ENCODE data around the gene TTLL10.
"Not testable (repeated sequence)": the region's sequence is repeated elsewhere in the genome, so short reads cannot be mapped to it uniquely, and the experiment has no call there.

Gene TTLL10

GRCh38 chr1:1141244-1141910 lies 32.3 kb upstream of the TTLL10 start:
- no peak for DNase-seq

DNA sequence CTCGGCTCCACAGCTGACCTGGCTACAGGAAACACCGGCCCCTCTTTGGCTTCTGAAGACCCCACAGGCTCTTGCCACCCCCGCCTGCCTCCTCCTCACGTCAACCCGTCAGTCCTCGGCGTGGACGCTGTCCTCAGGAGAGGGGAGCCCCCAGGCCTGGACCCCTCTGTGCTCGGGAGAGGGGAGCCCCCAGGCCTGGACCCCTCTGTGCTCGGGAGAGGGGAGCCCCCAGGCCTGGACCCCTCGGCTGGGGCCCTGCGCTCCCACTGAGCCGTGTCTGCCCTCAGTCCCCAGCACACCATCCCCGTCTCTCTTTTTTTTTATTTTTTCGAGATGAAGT lies 31.8 kb upstream of the TTLL10 start:
- no peak for DNase-seq

DNA sequence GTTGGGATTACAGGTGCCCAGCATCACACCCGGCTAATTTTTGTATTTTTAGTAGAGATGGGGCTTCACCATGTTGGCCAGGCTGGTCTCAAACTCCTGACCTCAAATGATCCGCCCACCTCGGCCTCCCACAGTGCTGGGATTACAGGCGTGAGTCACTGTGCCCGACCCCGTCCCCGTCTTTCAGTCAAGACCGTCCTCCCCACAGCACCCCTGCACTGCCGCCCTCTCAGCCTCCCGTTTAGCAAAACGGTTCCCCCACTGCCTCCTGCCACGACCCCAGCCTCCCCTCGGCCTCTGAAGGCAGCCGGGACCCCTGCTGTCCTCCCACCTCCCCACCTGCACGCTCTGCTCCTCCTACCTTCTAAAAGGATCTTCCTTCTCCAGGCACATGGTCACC lies 31.3 kb upstream of the TTLL10 start:
- DNase-seq: not testable (repeated sequence)

DNA sequence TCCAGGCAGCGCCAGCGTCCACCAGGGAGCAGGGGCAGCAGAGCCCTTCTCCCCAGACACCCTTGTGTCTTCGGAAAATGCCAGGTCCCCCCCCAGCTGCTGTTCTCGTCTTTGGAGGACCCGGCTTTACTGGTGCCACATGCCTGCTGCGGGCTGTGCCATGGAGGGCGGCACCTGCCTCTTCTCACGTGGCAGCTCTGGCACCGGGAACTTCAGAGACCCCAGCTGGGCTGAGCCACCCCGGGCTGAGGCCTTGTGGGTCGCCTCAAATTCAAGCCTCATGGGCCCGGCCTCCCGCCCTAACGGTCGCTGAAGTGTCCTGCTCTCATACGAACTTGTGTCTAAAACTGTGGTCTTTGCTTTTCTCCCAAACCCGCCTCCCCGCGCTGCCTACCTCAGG lies 30.8 kb upstream of the TTLL10 start:
- DNase-seq: no peak

DNA sequence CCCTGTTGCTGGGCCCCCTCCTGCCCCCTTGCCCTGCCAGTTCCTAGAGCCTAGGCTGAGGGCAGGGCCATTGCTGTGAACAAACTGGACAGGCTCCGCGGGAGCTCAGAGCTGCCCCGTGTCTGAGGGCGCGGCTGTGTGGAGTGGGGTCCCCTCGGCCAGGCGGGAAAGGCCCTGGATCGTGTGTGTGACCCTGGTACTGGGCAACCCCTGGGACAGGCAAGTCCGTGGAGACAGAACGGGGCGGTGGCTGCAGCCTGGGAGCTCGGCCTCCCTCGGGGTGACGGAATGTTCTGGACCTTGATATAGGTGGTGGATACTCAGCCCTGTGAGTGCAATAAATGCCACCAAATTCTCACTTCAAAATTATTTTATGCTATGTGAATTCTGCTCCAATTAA lies 30.0 kb upstream of the TTLL10 start:
- DNase-seq: no peak

DNA sequence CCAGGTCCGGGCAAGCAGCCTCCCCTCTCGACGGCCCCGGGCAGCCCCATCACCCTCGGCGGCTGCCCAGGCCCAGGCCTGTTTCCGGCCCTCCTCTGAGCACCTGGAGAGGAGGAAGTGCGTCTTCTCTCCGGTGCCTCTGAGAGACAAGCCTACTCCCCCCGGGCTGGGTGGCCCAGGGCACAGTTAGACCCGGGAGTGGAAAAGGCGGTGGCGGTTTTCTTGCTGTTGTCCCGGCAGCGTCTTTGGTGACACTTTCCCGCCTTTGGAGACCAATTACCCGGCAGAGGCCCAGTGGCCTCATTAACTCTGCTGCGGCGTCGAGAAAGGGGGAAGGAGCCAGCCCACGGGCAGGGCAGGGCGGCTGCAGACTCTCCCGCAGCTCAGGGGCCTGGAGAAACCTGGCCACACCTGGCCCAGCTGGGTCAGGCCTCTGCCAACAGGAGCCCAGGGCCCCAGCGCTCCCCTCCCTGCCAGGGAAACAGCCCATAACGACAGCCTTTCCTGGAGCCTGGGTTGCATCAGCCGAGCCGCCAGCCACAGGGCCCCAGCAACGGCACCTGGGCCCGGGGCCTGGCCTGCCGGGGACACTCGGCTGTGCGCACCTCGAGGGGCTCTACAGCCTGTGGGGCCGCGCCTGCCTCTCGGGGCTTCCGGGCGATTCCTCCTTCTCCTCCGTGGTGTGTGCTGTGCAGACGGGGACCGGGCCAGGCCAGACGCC lies 29.4 kb upstream of the TTLL10 start:
- DNase-seq: peak; percentile 65 to 80

GRCh38 chr1:1144843-1145546 lies 28.7 kb upstream of the TTLL10 start:
- DNase-seq: no peak

DNA sequence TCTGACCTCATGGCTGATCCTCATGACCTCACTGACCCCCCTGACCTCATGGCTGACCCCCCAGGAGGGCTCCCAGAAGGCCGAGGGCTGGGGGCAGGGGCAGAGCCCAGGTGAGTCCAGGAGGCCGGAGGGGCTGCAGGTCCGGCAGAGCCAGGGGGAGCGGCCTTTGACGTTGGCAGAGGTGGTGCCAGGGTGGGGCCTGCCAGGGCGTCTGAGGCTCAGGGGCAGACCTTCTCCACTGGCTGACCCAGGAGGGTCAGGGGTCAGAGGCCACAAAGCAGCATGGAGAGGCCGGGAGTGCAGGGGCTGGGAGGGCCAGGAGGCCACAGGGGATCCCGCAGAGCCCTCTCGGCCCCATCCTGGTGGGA lies 28.1 kb upstream of the TTLL10 start:
- no peak for DNase-seq

- DNase-seq: no peak
Observed at GRCh38 chr1:1146026-1146425, 27.7 kb upstream of the TTLL10 start.

DNA sequence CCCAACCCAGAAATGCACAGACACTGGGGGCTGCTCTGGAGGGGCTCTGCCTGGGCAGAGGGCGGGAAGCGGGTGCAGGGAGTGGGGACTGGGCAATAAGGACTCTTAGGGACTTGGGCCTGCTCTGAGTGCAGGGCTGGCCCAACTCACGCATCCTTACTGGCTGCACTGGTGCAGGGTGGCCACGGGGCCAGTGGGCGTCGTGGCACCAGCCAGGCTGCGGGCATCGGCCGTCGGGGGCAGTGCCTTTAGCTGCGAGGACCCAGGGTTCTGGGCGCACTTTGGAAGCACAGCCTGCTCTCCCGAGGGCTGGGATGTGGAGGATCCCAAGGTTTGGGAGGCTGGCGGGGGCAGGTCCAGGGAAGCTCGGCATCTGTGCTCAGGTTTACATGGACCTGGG lies 27.1 kb upstream of the TTLL10 start:
- no peak for DNase-seq

GRCh38 chr1:1148061-1148460 lies 25.6 kb upstream of the TTLL10 start:
- no peak for DNase-seq

DNA sequence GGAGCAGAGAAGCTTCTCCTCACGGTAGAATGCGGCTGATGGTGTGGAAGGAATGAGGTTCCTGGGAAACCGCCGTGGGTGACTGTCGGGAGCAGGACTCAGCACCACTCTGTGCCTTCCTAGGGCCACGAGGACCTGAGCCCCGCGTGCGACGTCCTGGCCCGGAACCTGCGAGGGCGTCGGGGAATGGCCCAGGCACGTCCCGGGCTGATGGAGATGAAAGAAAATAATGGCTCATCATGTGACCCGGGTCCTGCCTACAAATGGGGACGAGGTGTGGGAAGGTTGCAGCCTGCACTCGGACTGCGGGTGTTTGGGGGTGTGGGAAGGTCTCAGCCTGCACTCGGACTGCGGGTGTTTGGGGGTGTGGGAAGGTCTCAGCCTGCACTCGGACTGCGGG lies 25.1 kb upstream of the TTLL10 start:
- no peak for DNase-seq

- DNase-seq: no peak
Observed at GRCh38 chr1:1149416-1149815, 24.3 kb upstream of the TTLL10 start.

DNA sequence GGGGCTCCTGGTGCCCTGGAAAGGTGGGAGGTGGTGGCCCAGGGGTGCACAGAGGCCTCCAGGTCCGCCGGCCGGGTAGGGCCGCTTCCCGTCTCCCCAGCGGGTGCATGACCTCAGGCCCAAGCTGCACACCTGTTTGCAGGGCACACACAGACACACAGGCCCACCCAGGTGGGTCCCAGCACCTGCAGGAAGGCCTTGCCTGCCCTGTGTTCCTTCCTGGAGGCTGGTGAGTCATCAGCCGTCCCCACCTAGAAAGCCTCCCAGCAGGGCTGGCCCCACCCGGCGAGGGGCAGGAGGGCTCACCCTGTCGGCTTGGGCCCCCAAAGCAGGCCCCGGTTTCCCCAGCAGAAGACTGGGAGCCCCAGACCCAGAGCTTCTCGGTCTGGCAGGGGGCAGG lies 23.6 kb upstream of the TTLL10 start:
- DNase-seq: no peak

DNA sequence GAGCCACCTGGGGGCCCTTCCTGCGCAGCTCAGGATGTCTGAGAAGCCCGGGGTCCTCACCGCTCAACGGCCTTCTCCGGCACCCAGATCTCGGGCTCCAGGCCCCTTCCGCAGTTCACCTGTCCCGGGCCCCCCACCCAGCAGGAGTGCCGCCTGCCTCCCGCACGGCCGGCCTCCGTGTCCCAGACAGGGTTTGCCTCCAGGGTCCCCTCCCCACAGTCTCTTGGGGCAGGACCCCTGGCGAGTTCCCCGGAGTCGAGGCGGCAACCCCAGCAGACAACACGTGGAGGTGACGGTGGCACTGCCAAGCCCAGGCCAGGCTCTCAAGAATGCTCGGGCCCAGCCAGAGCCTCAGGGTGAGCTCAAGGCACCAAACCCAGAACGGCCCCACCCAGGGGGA lies 22.4 kb upstream of the TTLL10 start:
- DNase-seq: no peak

DNA sequence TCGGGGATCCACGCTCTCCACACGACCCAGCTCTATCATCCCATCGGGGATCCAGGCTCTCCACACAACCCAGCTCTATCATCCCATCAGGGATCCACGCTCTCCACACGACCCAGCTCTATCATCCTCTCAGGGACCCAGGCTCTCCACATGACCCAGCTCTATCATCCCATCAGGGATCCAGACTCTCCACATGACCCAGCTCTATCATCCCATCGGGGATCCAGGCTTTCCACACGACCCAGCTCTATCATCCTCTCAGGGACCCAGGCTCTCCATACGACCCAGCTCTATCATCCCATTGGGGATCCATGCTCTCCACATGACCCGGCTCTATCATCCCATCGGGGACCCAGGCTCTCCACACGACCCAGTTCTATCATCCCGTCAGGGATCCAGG lies 21.2 kb upstream of the TTLL10 start:
- not testable (repeated sequence) for DNase-seq

GRCh38 chr1:1153215-1153614 lies 20.5 kb upstream of the TTLL10 start:
- DNase-seq: not testable (repeated sequence)

DNA sequence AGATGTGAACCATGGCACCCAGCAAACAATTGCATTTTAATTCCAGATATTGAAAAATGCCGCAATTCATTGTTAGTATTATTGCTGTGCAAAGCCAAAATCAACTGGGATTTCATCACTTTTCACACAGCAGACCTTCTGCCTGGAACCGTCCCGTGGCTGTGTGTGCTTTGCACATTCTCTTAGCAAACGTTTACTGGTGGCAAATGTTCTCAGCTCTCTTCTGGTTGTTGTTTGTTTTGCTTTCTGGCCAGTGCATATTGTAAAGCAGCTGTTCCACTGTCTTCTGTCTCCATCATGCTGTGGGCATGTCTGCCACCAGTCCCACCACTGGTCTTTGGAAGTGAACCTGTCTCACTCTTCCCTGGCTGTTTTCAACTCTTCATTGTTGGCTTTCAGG lies 19.8 kb upstream of the TTLL10 start:
- DNase-seq: no peak

DNA sequence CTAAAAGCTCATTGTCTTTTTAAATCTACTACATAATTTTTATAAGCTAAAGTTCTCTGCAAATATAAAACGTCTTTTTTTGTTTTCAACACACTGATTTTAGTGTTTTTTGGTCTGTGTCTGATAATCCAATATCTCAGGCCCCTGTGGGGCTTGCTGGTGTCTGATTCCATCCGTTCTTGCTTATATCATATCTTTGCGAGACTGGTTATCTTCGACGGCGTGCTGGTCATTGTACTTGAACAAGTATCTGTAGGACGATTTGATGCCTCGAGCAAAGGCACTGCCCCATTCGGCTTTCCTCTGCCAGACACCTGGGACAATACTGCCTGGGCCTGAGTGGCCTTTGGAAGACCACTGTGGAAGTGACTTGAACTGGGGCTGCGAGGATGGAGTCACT lies 18.4 kb upstream of the TTLL10 start:
- DNase-seq: no peak

DNA sequence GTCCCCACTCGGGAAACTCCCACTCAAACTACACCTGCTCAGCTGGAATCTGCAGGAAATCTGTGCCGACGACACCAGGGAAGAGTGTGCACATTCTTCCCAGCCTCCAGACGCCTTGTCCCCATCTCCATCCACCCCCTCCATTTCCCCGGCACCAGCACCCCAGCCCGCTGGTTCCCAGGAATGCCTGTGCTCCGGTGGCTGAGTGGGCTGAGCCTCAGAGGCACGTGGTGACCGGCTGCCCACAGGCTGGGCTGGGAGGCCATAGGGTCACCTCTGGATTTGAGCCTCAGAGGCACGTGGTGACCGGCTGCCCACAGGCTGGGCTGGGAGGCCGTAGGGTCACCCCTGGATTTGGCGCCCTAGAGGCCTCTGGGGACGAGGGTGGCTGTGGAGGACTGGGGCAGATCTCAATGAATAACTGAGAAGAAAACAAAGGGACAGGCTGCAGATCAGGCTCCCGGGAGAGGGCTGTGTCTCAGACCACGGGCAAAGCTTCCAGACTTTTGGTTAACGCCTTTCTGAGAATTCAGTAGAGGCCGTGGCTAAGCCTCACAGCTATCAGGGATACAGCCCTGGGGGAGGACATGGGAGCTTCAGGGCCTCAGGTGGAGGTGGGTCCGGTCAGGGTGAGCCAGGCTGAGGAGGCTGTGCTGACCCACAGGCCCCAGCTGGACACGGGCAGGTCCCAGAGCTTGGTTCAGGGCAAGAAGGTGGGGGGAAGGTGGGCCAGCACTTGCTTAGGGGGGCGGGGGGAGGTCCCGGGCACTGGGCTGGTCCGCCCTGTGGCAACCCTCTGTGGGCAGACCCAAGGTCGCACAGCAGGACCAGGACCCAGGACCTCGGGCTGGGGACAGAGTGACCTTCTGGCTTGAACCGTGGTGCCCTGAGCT lies 17.3 kb upstream of the TTLL10 start:
- no peak for DNase-seq

DNA sequence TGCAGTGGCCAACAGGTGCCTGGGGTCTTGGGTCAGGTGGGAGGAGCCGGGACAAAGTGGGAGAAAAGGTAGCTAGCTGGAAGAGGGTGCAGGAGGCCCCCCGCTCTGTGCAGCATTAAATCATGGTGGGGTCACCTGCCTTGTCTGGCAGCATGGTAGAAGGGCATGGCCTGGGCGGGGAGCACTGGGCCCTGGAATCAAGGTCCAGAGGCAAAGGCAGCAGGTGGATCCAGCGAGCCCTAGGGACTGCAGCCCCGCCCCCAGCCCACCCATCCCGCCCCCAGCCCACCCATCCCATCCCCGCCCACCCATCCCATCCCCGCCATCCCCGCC lies 16.7 kb upstream of the TTLL10 start:
- DNase-seq: no peak

GRCh38 chr1:1157426-1157913 lies 16.2 kb upstream of the TTLL10 start:
- DNase-seq: peak; percentile 69 to 73

Data from CD4-positive, alpha-beta T cell treated with Interleukin-4 for 1 hour (primary cell).